Neural cell (in vitro differentiated cells): ENCODE data around the gene MCTP2. TPM values are rescaled to one million over a fixed set of nuclear protein-coding genes. Genes with fewer than 3 reads are reported as not detected.

Experiments
- H2AFZ ChIP-seq: fragments of 200-600, 300-800 bp; sonication (generic), shearing (Covaris generic); 2 replicates; pipeline ENCODE4 v1.6.0; 2014; ENCODE audit warnings: low read depth, mild to moderate bottlenecking, antibody characterized with exemption, low read length, moderate library complexity
- H3F3A ChIP-seq: fragments of 200-600 bp; shearing (Covaris generic); 2 replicates; pipeline ENCODE4 v1.6.1; 2016; ENCODE audit warnings: mild to moderate bottlenecking, moderate library complexity, mixed read lengths, antibody characterized with exemption, low read length; ENCODE audit not compliant: insufficient read depth, poor library complexity, severe bottlenecking
- H3K27ac ChIP-seq: fragments of 200-600, 300-800 bp; sonication (generic), shearing (Covaris generic); 2 replicates; pipeline ENCODE4 v1.5.1; 2014; ENCODE audit warnings: mild to moderate bottlenecking, low read length, moderate library complexity
- H3K27me3 ChIP-seq: fragments of 300-800, 200-600 bp; sonication (generic), shearing (Covaris generic); 2 replicates; pipeline ENCODE4 v1.6.0; 2014; ENCODE audit warnings: mild to moderate bottlenecking, low read depth, low read length, moderate library complexity; ENCODE audit not compliant: insufficient read depth
- H3K36me3 ChIP-seq: fragments of 300-800, 200-600 bp; sonication (generic), shearing (Covaris generic); 2 replicates; pipeline ENCODE4 v1.5.1; 2014; ENCODE audit warnings: mild to moderate bottlenecking, antibody characterized with exemption, low read length, moderate library complexity; ENCODE audit not compliant: insufficient read depth
- H3K4me2 ChIP-seq: fragments of 300-800, 200-600 bp; sonication (generic), shearing (Covaris generic); 2 replicates; pipeline ENCODE4 v1.6.0; 2014; ENCODE audit warnings: mild to moderate bottlenecking, low read length
- H3K4me3 ChIP-seq: fragments of 300-800, 200-600 bp; sonication (generic), shearing (Covaris generic); 2 replicates; pipeline ENCODE4 v1.5.1; 2014; ENCODE audit warnings: mild to moderate bottlenecking, low read length, moderate library complexity
- H3K79me2 ChIP-seq: fragments of 200-600 bp; shearing (Covaris generic); replicated peaks from 2 replicates; pipeline ENCODE4 v1.6.0; 2014; ENCODE audit warnings: mild to moderate bottlenecking, low read length, moderate library complexity; ENCODE audit not compliant: insufficient read depth
- H3K9ac ChIP-seq: fragments of 300-800, 200-600 bp; sonication (generic), shearing (Covaris generic); 2 replicates; pipeline ENCODE4 v1.6.1; 2016; ENCODE audit warnings: mild to moderate bottlenecking, low read length, mixed read lengths
- H3K9me2 ChIP-seq: fragments of 200-600 bp; shearing (Covaris generic); 2 replicates; pipeline ENCODE4 v1.6.1; 2016; ENCODE audit warnings: mild to moderate bottlenecking, low read length, mixed read lengths; ENCODE audit not compliant: insufficient read depth
- H3K9me3 ChIP-seq: fragments of 200-600, 300-800 bp; sonication (generic), shearing (Covaris generic); 2 replicates; pipeline ENCODE4 v1.6.1; 2016; ENCODE audit warnings: mild to moderate bottlenecking, mixed run types, low read length, moderate library complexity, mixed read lengths
- H4K20me1 ChIP-seq: fragments of 200-600 bp; shearing (Covaris generic); 2 replicates; pipeline ENCODE4 v1.6.1; 2016; ENCODE audit warnings: mild to moderate bottlenecking, mixed run types; ENCODE audit not compliant: insufficient read depth
- EP300 ChIP-seq: fragments of 450-650 bp; conservative IDR thresholded peaks from 2 replicates; pipeline ENCODE4 v1.6.1; 2014; ENCODE audit warnings: antibody characterized with exemption, mild to moderate bottlenecking, moderate library complexity; ENCODE audit not compliant: poor library complexity, severe bottlenecking
- EZH2 ChIP-seq: fragments of 200-600, 300-800 bp; shearing (Covaris generic), sonication (generic); IDR thresholded peaks from 2 replicates; pipeline ENCODE4 v1.6.1; 2014; ENCODE audit warnings: antibody characterized with exemption, low read length, borderline replicate concordance, mild to moderate bottlenecking; ENCODE audit not compliant: insufficient read depth, poor library complexity, severe bottlenecking
- MXI1 ChIP-seq: fragments of 450-650 bp; conservative IDR thresholded peaks from 2 replicates; pipeline ENCODE4 v1.6.1; 2014; ENCODE audit warnings: antibody characterized with exemption, mild to moderate bottlenecking; ENCODE audit not compliant: poor library complexity, severe bottlenecking
- POLR2AphosphoS5 ChIP-seq: IDR thresholded peaks from 2 replicates; pipeline ENCODE4 v1.6.1; 2012
- RAD21 ChIP-seq: fragments of 450-650 bp; conservative IDR thresholded peaks from 2 replicates; pipeline ENCODE4 v1.6.1; 2014; ENCODE audit warnings: antibody characterized with exemption, mild to moderate bottlenecking, moderate library complexity
- SMC3 ChIP-seq: fragments of 450-650 bp; conservative IDR thresholded peaks from 2 replicates; pipeline ENCODE4 v1.6.1; 2014; ENCODE audit warnings: antibody characterized with exemption, mild to moderate bottlenecking, moderate library complexity; ENCODE audit not compliant: poor library complexity
- TAF1 ChIP-seq: IDR thresholded peaks from 2 replicates; pipeline ENCODE4 v1.6.1; 2012; ENCODE audit warnings: low read depth
- polyA plus RNA-seq: library from polyadenylated mRNA; depleted of rRNA; stranded (reverse); fragments of >200 nt; gene quantifications from 2 replicates; pipeline ENCODE4 v1.2.3, GENCODE V29; 2014
- TF ChIP-seq, protein P1 (sequence below): fragments of 450-650 bp; IDR thresholded peaks from 2 replicates; pipeline ENCODE4 v1.5.1; 2014; ENCODE audit warnings: antibody characterized with exemption, mild to moderate bottlenecking, moderate library complexity; ENCODE audit not compliant: poor library complexity, severe bottlenecking
- TF ChIP-seq, protein P2 (sequence below): IDR thresholded peaks from 2 replicates; pipeline ENCODE4 v1.6.1; 2012; ENCODE audit warnings: borderline replicate concordance

MCTP2 gene
- polyA plus RNA-seq, 1 donor from 2014 or later: not detected

DNA sequence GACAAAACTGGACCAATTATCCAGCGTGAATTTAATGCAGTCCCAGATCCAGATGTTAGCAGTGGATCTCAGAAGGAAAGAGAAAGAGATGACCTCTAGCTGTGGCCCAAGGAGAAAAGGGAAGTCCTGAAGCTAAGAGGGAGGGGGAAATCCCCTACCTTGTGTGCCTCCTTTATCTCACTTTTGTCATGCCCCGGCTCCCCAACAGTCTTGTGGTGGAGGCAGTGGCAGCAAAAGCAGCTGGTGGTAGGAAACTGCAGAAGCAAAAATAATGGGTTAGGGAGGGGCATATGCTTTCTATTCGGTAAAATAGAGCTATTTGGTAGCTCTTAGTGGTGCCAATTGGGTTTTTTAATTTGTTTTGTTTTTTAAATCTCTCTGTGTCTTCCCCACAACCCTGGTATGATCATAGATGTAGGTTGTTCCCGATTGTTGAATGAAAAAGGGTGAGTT, 56.5 kb downstream of the MCTP2 start:
- Histone ChIP-seq H3K9me2 (no peaks in the 10 kb centered on the region), H3K79me2 (no peaks in the 10 kb centered on the region), H4K20me1 (no peaks in the 10 kb centered on the region), H3F3A (no peaks in the 10 kb centered on the region), H3K4me3 (no peak overlapping the region), H3K4me2 (no peak overlapping the region), H3K9me3 (no peaks in the 10 kb centered on the region), H3K27me3 (no peaks in the 10 kb centered on the region), H3K9ac (no peak overlapping the region), H3K36me3 (no peaks in the 10 kb centered on the region), H3K27ac (no peak overlapping the region), H2AFZ (no peak overlapping the region)
- TF ChIP-seq, protein P1, sequence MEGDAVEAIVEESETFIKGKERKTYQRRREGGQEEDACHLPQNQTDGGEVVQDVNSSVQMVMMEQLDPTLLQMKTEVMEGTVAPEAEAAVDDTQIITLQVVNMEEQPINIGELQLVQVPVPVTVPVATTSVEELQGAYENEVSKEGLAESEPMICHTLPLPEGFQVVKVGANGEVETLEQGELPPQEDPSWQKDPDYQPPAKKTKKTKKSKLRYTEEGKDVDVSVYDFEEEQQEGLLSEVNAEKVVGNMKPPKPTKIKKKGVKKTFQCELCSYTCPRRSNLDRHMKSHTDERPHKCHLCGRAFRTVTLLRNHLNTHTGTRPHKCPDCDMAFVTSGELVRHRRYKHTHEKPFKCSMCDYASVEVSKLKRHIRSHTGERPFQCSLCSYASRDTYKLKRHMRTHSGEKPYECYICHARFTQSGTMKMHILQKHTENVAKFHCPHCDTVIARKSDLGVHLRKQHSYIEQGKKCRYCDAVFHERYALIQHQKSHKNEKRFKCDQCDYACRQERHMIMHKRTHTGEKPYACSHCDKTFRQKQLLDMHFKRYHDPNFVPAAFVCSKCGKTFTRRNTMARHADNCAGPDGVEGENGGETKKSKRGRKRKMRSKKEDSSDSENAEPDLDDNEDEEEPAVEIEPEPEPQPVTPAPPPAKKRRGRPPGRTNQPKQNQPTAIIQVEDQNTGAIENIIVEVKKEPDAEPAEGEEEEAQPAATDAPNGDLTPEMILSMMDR: no peak
- TF ChIP-seq MXI1 (no peak), SMC3 (no peak), EZH2 (no peak), EP300 (no peak)
- TF ChIP-seq, protein P2, sequence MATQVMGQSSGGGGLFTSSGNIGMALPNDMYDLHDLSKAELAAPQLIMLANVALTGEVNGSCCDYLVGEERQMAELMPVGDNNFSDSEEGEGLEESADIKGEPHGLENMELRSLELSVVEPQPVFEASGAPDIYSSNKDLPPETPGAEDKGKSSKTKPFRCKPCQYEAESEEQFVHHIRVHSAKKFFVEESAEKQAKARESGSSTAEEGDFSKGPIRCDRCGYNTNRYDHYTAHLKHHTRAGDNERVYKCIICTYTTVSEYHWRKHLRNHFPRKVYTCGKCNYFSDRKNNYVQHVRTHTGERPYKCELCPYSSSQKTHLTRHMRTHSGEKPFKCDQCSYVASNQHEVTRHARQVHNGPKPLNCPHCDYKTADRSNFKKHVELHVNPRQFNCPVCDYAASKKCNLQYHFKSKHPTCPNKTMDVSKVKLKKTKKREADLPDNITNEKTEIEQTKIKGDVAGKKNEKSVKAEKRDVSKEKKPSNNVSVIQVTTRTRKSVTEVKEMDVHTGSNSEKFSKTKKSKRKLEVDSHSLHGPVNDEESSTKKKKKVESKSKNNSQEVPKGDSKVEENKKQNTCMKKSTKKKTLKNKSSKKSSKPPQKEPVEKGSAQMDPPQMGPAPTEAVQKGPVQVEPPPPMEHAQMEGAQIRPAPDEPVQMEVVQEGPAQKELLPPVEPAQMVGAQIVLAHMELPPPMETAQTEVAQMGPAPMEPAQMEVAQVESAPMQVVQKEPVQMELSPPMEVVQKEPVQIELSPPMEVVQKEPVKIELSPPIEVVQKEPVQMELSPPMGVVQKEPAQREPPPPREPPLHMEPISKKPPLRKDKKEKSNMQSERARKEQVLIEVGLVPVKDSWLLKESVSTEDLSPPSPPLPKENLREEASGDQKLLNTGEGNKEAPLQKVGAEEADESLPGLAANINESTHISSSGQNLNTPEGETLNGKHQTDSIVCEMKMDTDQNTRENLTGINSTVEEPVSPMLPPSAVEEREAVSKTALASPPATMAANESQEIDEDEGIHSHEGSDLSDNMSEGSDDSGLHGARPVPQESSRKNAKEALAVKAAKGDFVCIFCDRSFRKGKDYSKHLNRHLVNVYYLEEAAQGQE: no peak

DNA sequence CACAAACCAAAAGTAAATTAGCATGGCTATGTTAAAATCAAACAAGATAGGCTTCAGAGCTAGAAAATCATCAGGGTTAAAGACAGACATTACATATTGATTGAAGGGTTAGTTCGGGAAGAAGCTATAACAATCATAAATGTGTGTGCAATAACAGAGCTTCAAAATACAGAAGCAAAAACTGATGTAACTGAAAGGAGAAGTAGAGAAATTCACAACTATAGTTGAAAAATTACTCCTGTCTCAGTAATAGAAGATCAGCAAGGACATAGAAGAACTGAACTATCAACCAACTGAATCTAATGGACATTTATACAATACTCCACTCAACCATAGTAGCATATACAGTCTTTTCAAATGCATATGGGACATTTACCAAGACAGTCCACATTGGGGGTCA, 59.4 kb downstream of the MCTP2 start:
- TF ChIP-seq POLR2AphosphoS5 (no peak), EP300 (no peak), EZH2 (no peak), TAF1 (no peak), SMC3 (no peak), RAD21 (no peak), MXI1 (no peak)
- TF ChIP-seq, protein P1: no peak
- TF ChIP-seq, protein P2: no peak
- H3K27me3 ChIP-seq: no peaks in the 10 kb centered on the region
- no peak overlapping the region for H3K4me3 ChIP-seq
- no peaks in the 10 kb centered on the region for H3F3A ChIP-seq
- H3K36me3 ChIP-seq: no peaks in the 10 kb centered on the region
- no peak overlapping the region for H3K9ac ChIP-seq
- no peak overlapping the region for H2AFZ ChIP-seq
- H4K20me1 ChIP-seq: no peaks in the 10 kb centered on the region
- no peak overlapping the region for H3K27ac ChIP-seq
- no peak overlapping the region for H3K4me2 ChIP-seq
- H3K9me3 ChIP-seq: no peaks in the 10 kb centered on the region
- no peaks in the 10 kb centered on the region for H3K79me2 ChIP-seq
- H3K9me2 ChIP-seq: no peaks in the 10 kb centered on the region
